Spleen (tissue), 11 donors: ENCODE results near the gene DNAL4. TPM values are rescaled to one million over a fixed set of nuclear protein-coding genes. Genes with fewer than 3 reads are reported as not detected.

Source experiments
- DNase-seq: peaks from one replicate; pipeline ENCODE4 v3.0.0-alpha.2; 2020
- H3K27ac ChIP-seq, 8 donors: fragments of 200-600 bp; sonication (generic) in 7 of 8; 1 replicate in 4 of 8; 2 replicates in 4 of 8; pipeline versions ENCODE4 v1.5.0 to v1.8.0; 2016 to 2021; ENCODE audit warnings: inconsistent platforms in 4 of 8, mild to moderate bottlenecking in 4 of 8, moderate library complexity in 1 of 8
- H3K27me3 ChIP-seq, 7 donors: fragments of 200-600 bp; sonication (generic) in 6 of 7; replicated peaks in 1 of 7; 1 replicate in 4 of 7; 2 replicates in 3 of 7; pipeline versions ENCODE4 v1.5.0 to v1.8.0; 2016 to 2021; ENCODE audit warnings: inconsistent platforms in 3 of 7, mild to moderate bottlenecking in 1 of 7
- H3K36me3 ChIP-seq, 6 donors: fragments of 200-600 bp; sonication (generic) in 5 of 6; 1 replicate in 4 of 6; 2 replicates in 2 of 6; pipeline versions ENCODE4 v1.5.0 to v1.8.0; 2016 to 2021; ENCODE audit warnings: inconsistent platforms in 2 of 6
- H3K4me1 ChIP-seq, 6 donors: fragments of 200-600 bp; sonication (generic) in 5 of 6; 1 replicate in 3 of 6; 2 replicates in 3 of 6; pipeline versions ENCODE4 v1.5.0 to v1.8.0; 2016 to 2021; ENCODE audit warnings: inconsistent platforms in 3 of 6
- H3K4me3 ChIP-seq, 8 donors: fragments of 200-600 bp; sonication (generic) in 7 of 8; 1 replicate in 4 of 8; 2 replicates in 4 of 8; pipeline versions ENCODE4 v1.5.0 to v1.8.0; 2016 to 2021; ENCODE audit warnings: inconsistent platforms in 4 of 8, mild to moderate bottlenecking in 4 of 8, moderate library complexity in 2 of 8
- H3K9me3 ChIP-seq, 8 donors: fragments of 200-600 bp; sonication (generic) in 7 of 8; 1 replicate in 4 of 8; 2 replicates in 4 of 8; pipeline versions ENCODE4 v1.5.0 to v1.8.0; 2016 to 2021; ENCODE audit warnings: inconsistent platforms in 4 of 8
- CTCF ChIP-seq, 11 experiments: fragments of 200-600 bp in 7 of 11; fragments of 450-650 bp in 4 of 11; sonication (generic) in 4 of 11; IDR thresholded peaks in 8 of 11; conservative IDR thresholded peaks in 3 of 11; 1 replicate in 7 of 11; 2 replicates in 4 of 11; pipeline versions ENCODE4 v1.4.0 to v1.8.0; 2016 to 2021; ENCODE audit warnings: antibody characterized with exemption in 11 of 11, inconsistent platforms in 4 of 11, mild to moderate bottlenecking in 1 of 11
- POLR2A ChIP-seq, 3 donors: fragments of 450-650 bp; IDR thresholded peaks; one replicate each; pipeline ENCODE4 v1.5.1; 2017; ENCODE audit warnings: antibody characterized with exemption in 3 of 3, mild to moderate bottlenecking in 1 of 3
- POLR2AphosphoS5 ChIP-seq, 3 donors: sonication (generic); formaldehyde crosslinking; IDR thresholded peaks; one replicate each; pipeline ENCODE4 v1.5.1; 2017; ENCODE audit warnings: antibody characterized with exemption in 3 of 3
- WGBS, 5 donors: extraction: QIAGEN DNeasy Blood & Tissue Kit in 3 of 5; methylation state at CpG; one replicate each; pipeline versions ENCODE4 v1.1.5 to v1.1.7; 2013 to 2018; 5-methylcytosine and 5-hydroxymethylcytosine counted together
- intact Hi-C: fragments of 100-400 bp; cut with DNase I; formaldehyde crosslinking; loops from one replicate; pipeline ENCODE4 v1.15.0; 2023; ENCODE audit warnings: low total_unique reads
- polyA plus RNA-seq, 3 donors: library from polyadenylated mRNA; stranded (reverse); fragments of 200-250 nt; gene quantifications; one replicate each; pipeline ENCODE4 v1.2.1, GENCODE V29; 2013
- total RNA-seq, 7 donors: library from RNA; depleted of rRNA in 3 of 7; stranded (reverse); fragments of >200 nt in 3 of 7; fragmentation: NEBNext Ultra II Directional in 4 of 7; extraction: Animal tissue kit (Norgen Biotek cat#: 25700) in 4 of 7; gene quantifications; one replicate each; pipeline versions ENCODE4 v1.1.0 to v1.2.1, GENCODE V29; 2016 to 2021
- donor health status: healthy with polysubstance abuse.
- donor health status: DM: no; HTN: no; CAD: no; lungs with moderate emphysema.
- donor health status: DM: no; HTN: no; CAD: no.
- donor health status: Bipolar disorder and iron deficiency.
- donor health status: healthy.
- donor health status: DM: no; HTN: no; CAD: no.
- donor health status: DM: yes; HTN: yes; CAD: no.

DNAL4 gene
- total and polyA plus RNA-seq, 10 donors = 8.6 to 17.6 (median 12.5) TPM

- 80 to 92% (median 88%) methylated on average over 5 of the region's 5 CpGs for WGBS, 5 donors
- peaks cover 0 to 68% (median 23%) of the 10 kb centered on the region in 7 donors for H3K27me3 ChIP-seq
- no peak for DNase-seq
Observed at GRCh38 chr22:38841635-38842034, 47.7 kb upstream of the DNAL4 start.

GRCh38 chr22:38841211-38841610, 47.3 kb upstream of the DNAL4 start:
- 30 to 60% (median 39%) methylated on average over 4 to 7 of the region's 7 CpGs for WGBS, 5 donors
- Histone ChIP-seq H3K27ac (no peak overlapping the region), H3K27me3 (peaks cover 0 to 64% (median 23%) of the 10 kb centered on the region in 7 donors), H3K4me1 (peaks cover 8 to 33% (median 17%) of the 10 kb centered on the region in 6 donors), H3K4me3 (no peak overlapping the region), H3K9me3 (no peaks in the 10 kb centered on the region), H3K36me3 (no peaks in the 10 kb centered on the region)
- intact Hi-C loops = no loop called here
- TF ChIP-seq CTCF (IDR thresholded peaks at IDR 0.05 in 8 of 11, conservative IDR thresholded peaks at IDR 0.05 in 3 of 11) (no peak), POLR2A (IDR thresholded peaks at IDR 0.05) (no peak), POLR2AphosphoS5 (IDR thresholded peaks at IDR 0.05) (no peak)
- DNase-seq = peak; percentile 54

More at GRCh38 chr22:38841635-38842034, 47.7 kb upstream of the DNAL4 start:
- TF ChIP-seq POLR2A (IDR thresholded peaks at IDR 0.05) (no peak), POLR2AphosphoS5 (IDR thresholded peaks at IDR 0.05) (no peak), CTCF (IDR thresholded peaks at IDR 0.05 in 8 of 11, conservative IDR thresholded peaks at IDR 0.05 in 3 of 11) (no peak)
- H3K4me1 ChIP-seq = peaks cover 8 to 33% (median 17%) of the 10 kb centered on the region in 6 donors
- H3K9me3 ChIP-seq = no peaks in the 10 kb centered on the region
- intact Hi-C loops = no loop called here
- H3K36me3 ChIP-seq = no peaks in the 10 kb centered on the region
- no peak overlapping the region for H3K27ac ChIP-seq
- H3K4me3 ChIP-seq = no peak overlapping the region

GRCh38 chr22:38840129-38840528, 46.2 kb upstream of the DNAL4 start:
- WGBS, 5 donors = 82 to 95% (median 87%) methylated on average over 3 of the region's 3 CpGs
- no peaks in the 10 kb centered on the region for H3K36me3 ChIP-seq
- H3K27me3 ChIP-seq = peaks cover 0 to 60% (median 23%) of the 10 kb centered on the region in 7 donors
- no peaks in the 10 kb centered on the region for H3K9me3 ChIP-seq
- TF ChIP-seq POLR2AphosphoS5 (IDR thresholded peaks at IDR 0.05) (no peak), POLR2A (IDR thresholded peaks at IDR 0.05) (no peak), CTCF (IDR thresholded peaks at IDR 0.05 in 8 of 11, conservative IDR thresholded peaks at IDR 0.05 in 3 of 11) (no peak)
- intact Hi-C loops = no loop called here
- peaks cover 8 to 33% (median 17%) of the 10 kb centered on the region in 6 donors for H3K4me1 ChIP-seq
- H3K4me3 ChIP-seq = no peak overlapping the region
- no peak for DNase-seq
- no peak overlapping the region for H3K27ac ChIP-seq

- intact Hi-C loops = no loop called here
Observed at GRCh38 chr22:38839686-38840085, 45.7 kb upstream of the DNAL4 start.

More at GRCh38 chr22:38839686-38840085, 45.7 kb upstream of the DNAL4 start:
- DNase-seq = no peak
- TF ChIP-seq POLR2AphosphoS5 (IDR thresholded peaks at IDR 0.05) (no peak), CTCF (IDR thresholded peaks at IDR 0.05 in 8 of 11, conservative IDR thresholded peaks at IDR 0.05 in 3 of 11) (no peak), POLR2A (IDR thresholded peaks at IDR 0.05) (no peak)
- WGBS, 5 donors = 87 to 97% (median 93%) methylated on average over 1 of the region's 1 CpG
- Histone ChIP-seq H3K36me3 (no peaks in the 10 kb centered on the region), H3K27ac (no peak overlapping the region), H3K4me1 (peaks cover 8 to 32% (median 17%) of the 10 kb centered on the region in 6 donors), H3K4me3 (no peak overlapping the region), H3K9me3 (no peaks in the 10 kb centered on the region), H3K27me3 (peaks cover 0 to 60% (median 21%) of the 10 kb centered on the region in 7 donors)
